Activated CD8-positive, alpha-beta memory T cell treated with anti-CD3 and anti-CD28 coated beads, Interleukin-2, amount 50 U/mL, for 24 hours (primary cell): ENCODE measurements around the gene GNG14.
"Not testable (repeated sequence)": the region's sequence is repeated elsewhere in the genome, so short reads cannot be mapped to it uniquely, and the experiment has no call there.

Experiments
- DNase-seq: peaks from one replicate; pipeline ENCODE4 v3.0.0-alpha.2; 2020; ENCODE audit errors: extremely low read depth

GNG14 gene

GRCh38 chr19:12696366-12697335, 8.9 kb downstream of the GNG14 start, which contains the start of gene FBXW9:
Gene FBXW9, minus strand, starts transcription at chr19:12696631. Its CDS starts 50 bp downstream, at chr19:12696581.
- peak; percentile 96 for DNase-seq

- not testable (repeated sequence) for DNase-seq
Measured at GRCh38 chr19:12697425-12697824, 9.6 kb downstream of the GNG14 start.

- DNase-seq, result no peak
Measured at GRCh38 chr19:12698138-12698537, 10.3 kb downstream of the GNG14 start.

GRCh38 chr19:12701596-12702282, 13.9 kb downstream of the GNG14 start:
- no peak for DNase-seq

GRCh38 chr19:12703046-12703445, 15.2 kb downstream of the GNG14 start:
- DNase-seq, result no peak

- DNase-seq, result no peak
Measured at GRCh38 chr19:12705169-12705568, 17.4 kb downstream of the GNG14 start.

- DNase-seq, result no peak
Measured at GRCh38 chr19:12705654-12706331, 18.0 kb downstream of the GNG14 start.

GRCh38 chr19:12706332-12706718, 18.5 kb downstream of the GNG14 start:
- DNase-seq, result no peak

- no peak for DNase-seq
Measured at GRCh38 chr19:12708641-12709040, 20.8 kb downstream of the GNG14 start.

GRCh38 chr19:12711187-12711586, 23.4 kb downstream of the GNG14 start:
- DNase-seq, result no peak

- DNase-seq, result not testable (repeated sequence)
Measured at GRCh38 chr19:12712077-12712476, 24.3 kb downstream of the GNG14 start.

- not testable (repeated sequence) for DNase-seq
Measured at GRCh38 chr19:12713304-12713703, 25.5 kb downstream of the GNG14 start.

GRCh38 chr19:12715102-12715501, 27.3 kb downstream of the GNG14 start:
- DNase-seq, result no peak

- no peak for DNase-seq
Measured at GRCh38 chr19:12715929-12716328, 28.1 kb downstream of the GNG14 start.

GRCh38 chr19:12720296-12720695, 32.5 kb downstream of the GNG14 start:
- DNase-seq, result no peak

- no peak for DNase-seq
Measured at GRCh38 chr19:12720851-12721655, 33.3 kb downstream of the GNG14 start.

GRCh38 chr19:12721656-12722565, 34.1 kb downstream of the GNG14 start:
- no peak for DNase-seq

GRCh38 chr19:12722566-12723380, 35.0 kb downstream of the GNG14 start:
- peak; percentile 91 for DNase-seq

GRCh38 chr19:12723381-12723640, 35.5 kb downstream of the GNG14 start:
- no peak for DNase-seq
